Neural progenitor cell (in vitro differentiated cells): Measurements from ENCODE around the gene KIFC3. TPM values are rescaled to one million over a fixed set of nuclear protein-coding genes. Genes with fewer than 3 reads are reported as not detected.
A peak's percentile ranks its signal among the peaks of the same experiment; 100 is the strongest.

ENCODE experiments used
- DNase-seq: peaks from one replicate; pipeline ENCODE4 v3.0.0-alpha.2; 2016; ENCODE audit warnings: low spot score
- H2AFZ ChIP-seq: fragments of 200-600 bp; sonication (generic); replicated peaks from 2 replicates; pipeline ENCODE4 v1.6.1; 2016; ENCODE audit warnings: antibody characterized with exemption
- H3F3A ChIP-seq: fragments of 200-600 bp; sonication (generic); 2 replicates; pipeline ENCODE4 v1.6.1; 2016; ENCODE audit warnings: antibody characterized with exemption, low read depth
- H3K27ac ChIP-seq: fragments of 200-600 bp; sonication (generic); 2 replicates; pipeline ENCODE4 v1.5.1; 2016; ENCODE audit warnings: mild to moderate bottlenecking
- H3K27me3 ChIP-seq: fragments of 200-600 bp; sonication (generic); 2 replicates; pipeline ENCODE4 v1.6.1; 2016; ENCODE audit warnings: mild to moderate bottlenecking, moderate library complexity
- H3K36me3 ChIP-seq: fragments of 200-600 bp; sonication (generic); 2 replicates; pipeline ENCODE4 v1.5.1; 2016
- H3K4me1 ChIP-seq: fragments of 200-600 bp; sonication (generic); 2 replicates; pipeline ENCODE4 v1.6.1; 2016; ENCODE audit warnings: mixed run types
- H3K4me2 ChIP-seq: fragments of 200-600 bp; sonication (generic); 2 replicates; pipeline ENCODE4 v1.6.1; 2016
- H3K4me3 ChIP-seq: fragments of 200-600 bp; sonication (generic); 2 replicates; pipeline ENCODE4 v1.5.1; 2016
- H3K79me2 ChIP-seq: fragments of 200-600 bp; sonication (generic); 2 replicates; pipeline ENCODE4 v1.6.1; 2016; ENCODE audit warnings: low read depth
- H3K9ac ChIP-seq: fragments of 200-600 bp; sonication (generic); 2 replicates; pipeline ENCODE4 v1.6.1; 2016
- H3K9me3 ChIP-seq: fragments of 200-600 bp; sonication (generic); 2 replicates; pipeline ENCODE4 v1.5.1; 2016; ENCODE audit warnings: low read depth
- H4K20me1 ChIP-seq: fragments of 200-600 bp; sonication (generic); 2 replicates; pipeline ENCODE4 v1.6.1; 2016; ENCODE audit warnings: low read depth
- H3K27ac Mint-ChIP-seq: 3 replicates; pipeline ENCODE4 v1.8.0; 2021; ENCODE audit warnings: mixed read lengths
- H3K27me3 Mint-ChIP-seq: 2 replicates; pipeline ENCODE4 v1.8.0; 2022; ENCODE audit warnings: low read depth, mild to moderate bottlenecking, inconsistent platforms, moderate library complexity, mixed read lengths; ENCODE audit not compliant: insufficient read depth
- H3K36me3 Mint-ChIP-seq: 3 replicates; pipeline ENCODE4 v1.8.0; 2021; ENCODE audit warnings: mixed read lengths
- H3K4me1 Mint-ChIP-seq: 3 replicates; pipeline ENCODE4 v1.8.0; 2021; ENCODE audit warnings: mixed read lengths
- H3K4me3 Mint-ChIP-seq: 3 replicates; pipeline ENCODE4 v1.8.0; 2021; ENCODE audit warnings: mild to moderate bottlenecking, moderate library complexity, mixed read lengths
- H3K9me3 Mint-ChIP-seq: 3 replicates; pipeline ENCODE4 v1.8.0; 2020; ENCODE audit warnings: mixed read lengths
- CTCF ChIP-seq: fragments of 200-600 bp; sonication (generic); IDR thresholded peaks from 2 replicates; pipeline ENCODE4 v1.5.1; 2017; ENCODE audit warnings: antibody characterized with exemption, mild to moderate bottlenecking
- EZH2 ChIP-seq: fragments of 200-600 bp; sonication (generic); IDR thresholded peaks from 2 replicates; pipeline ENCODE4 v1.6.1; 2017; ENCODE audit warnings: antibody characterized with exemption, mild to moderate bottlenecking, moderate library complexity
- EZH2phosphoT487 ChIP-seq: fragments of 200-600 bp; sonication (generic); IDR thresholded peaks from 2 replicates; pipeline ENCODE4 v1.6.1; 2017; ENCODE audit warnings: antibody characterized with exemption
- total RNA-seq: library from RNA; depleted of rRNA; stranded (reverse); fragments of >200 nt; gene quantifications from 2 replicates; pipeline ENCODE4 v1.2.3, GENCODE V29; 2015; ENCODE audit warnings: low replicate concordance

Gene KIFC3
- total RNA-seq, 1 donor from 2014 or later = 0.28 TPM

GRCh38 chr16:57778658-57779057 lies 23.6 kb downstream of the KIFC3 start:
- no peak overlapping the region for H3K4me2 ChIP-seq
- H3K9ac ChIP-seq = no peak overlapping the region
- peaks cover 19% of the 10 kb centered on the region for H3K4me1 Mint-ChIP-seq
- H2AFZ ChIP-seq = no peak overlapping the region
- peaks cover 21% of the 10 kb centered on the region for H3F3A ChIP-seq
- no peak overlapping the region for H3K4me3 Mint-ChIP-seq
- no peak overlapping the region for H3K27ac Mint-ChIP-seq
- TF ChIP-seq CTCF (no peak), EZH2 (no peak), EZH2phosphoT487 (no peak)
- peaks cover 6% of the 10 kb centered on the region for H3K27me3 Mint-ChIP-seq
- no peaks in the 10 kb centered on the region for H3K79me2 ChIP-seq
- no peak overlapping the region for H3K4me3 ChIP-seq
- H3K9me3 Mint-ChIP-seq = no peaks in the 10 kb centered on the region
- no peaks in the 10 kb centered on the region for H3K9me3 ChIP-seq
- no peaks in the 10 kb centered on the region for H3K36me3 ChIP-seq
- no peaks in the 10 kb centered on the region for H3K36me3 Mint-ChIP-seq
- H3K4me1 ChIP-seq = peaks cover 11% of the 10 kb centered on the region
- no peak for DNase-seq
- H4K20me1 ChIP-seq = no peaks in the 10 kb centered on the region
- H3K27me3 ChIP-seq = no peaks in the 10 kb centered on the region
- no peak overlapping the region for H3K27ac ChIP-seq

GRCh38 chr16:57775661-57776469 lies 26.4 kb downstream of the KIFC3 start:
- no peaks in the 10 kb centered on the region for H3K9me3 ChIP-seq
- peaks cover 21% of the 10 kb centered on the region for H3F3A ChIP-seq
- no peaks in the 10 kb centered on the region for H3K9me3 Mint-ChIP-seq
- H3K4me3 ChIP-seq = no peak overlapping the region
- H3K4me1 Mint-ChIP-seq = peaks cover 15% of the 10 kb centered on the region
- DNase-seq = peak; percentile 95
- H3K36me3 Mint-ChIP-seq = no peaks in the 10 kb centered on the region
- TF ChIP-seq EZH2phosphoT487 = no peak
- TF ChIP-seq CTCF = peak; percentile 80
- H3K9ac ChIP-seq = no peak overlapping the region
- H3K27ac ChIP-seq = no peak overlapping the region
- peaks cover 4% of the 10 kb centered on the region for H3K27me3 Mint-ChIP-seq
- peaks cover 11% of the 10 kb centered on the region for H3K4me1 ChIP-seq
- no peaks in the 10 kb centered on the region for H4K20me1 ChIP-seq
- H3K4me3 Mint-ChIP-seq = no peak overlapping the region
- H3K79me2 ChIP-seq = no peaks in the 10 kb centered on the region
- peak overlapping the region; percentile 58 for H3K4me2 ChIP-seq
- H3K27ac Mint-ChIP-seq = peak overlapping the region; percentile 82
- no peaks in the 10 kb centered on the region for H3K36me3 ChIP-seq
- H3K27me3 ChIP-seq = no peaks in the 10 kb centered on the region
- H2AFZ ChIP-seq = peak overlapping the region; percentile 83

- Histone ChIP-seq H3K79me2 (no peaks in the 10 kb centered on the region), H2AFZ (no peak overlapping the region), H3K4me1 (peaks cover 11% of the 10 kb centered on the region), H3K4me3 (no peak overlapping the region), H4K20me1 (no peaks in the 10 kb centered on the region), H3K27ac (no peak overlapping the region), H3K4me2 (no peak overlapping the region), H3K9ac (no peak overlapping the region), H3K27me3 (no peaks in the 10 kb centered on the region), H3K36me3 (no peaks in the 10 kb centered on the region), H3F3A (peaks cover 21% of the 10 kb centered on the region), H3K9me3 (no peaks in the 10 kb centered on the region)
- Mint-ChIP-seq H3K4me3 (no peak overlapping the region), H3K27ac (peak overlapping the region; percentile 87), H3K9me3 (no peaks in the 10 kb centered on the region), H3K27me3 (peaks cover 4% of the 10 kb centered on the region), H3K4me1 (peaks cover 15% of the 10 kb centered on the region), H3K36me3 (no peaks in the 10 kb centered on the region)
- DNase-seq = no peak
- TF ChIP-seq CTCF = no peak
Measured at GRCh38 chr16:57774705-57775285, 27.5 kb downstream of the KIFC3 start.
